DOHH2 (cell line): ENCODE measurements around the gene TMEM132A.

Source experiments
- CTCF ChIP-seq: fragments of 200-600 bp; sonication (generic); IDR thresholded peaks from one replicate; pipeline ENCODE4 v1.5.1; 2014; ENCODE audit warnings: antibody characterized with exemption, mild to moderate bottlenecking, low read depth, low read length; ENCODE audit not compliant: poor library complexity, severe bottlenecking
- EZH2phosphoT487 ChIP-seq: fragments of 200-600 bp; sonication (generic); IDR thresholded peaks from 2 replicates; pipeline ENCODE4 v1.6.1; 2017; ENCODE audit warnings: borderline replicate concordance, mild to moderate bottlenecking, antibody characterized with exemption, low read length, moderate library complexity, mixed read lengths

GRCh38 chr11:60977224-60977623 lies 53.0 kb downstream of the TMEM132A start:
- no peak for TF ChIP-seq CTCF
- no peak for TF ChIP-seq EZH2phosphoT487
